SIG-M5 treated with dmso at 0.1 percent for 504 hours (cell line): Measurements from ENCODE around the gene KLHDC7B.

Experiments
- DNase-seq: peaks from one replicate; lab custom pipeline; 2025; ENCODE audit not compliant: unreplicated experiment; lab: John Stamatoyannopoulos, UW

The KLHDC7B gene

DNA sequence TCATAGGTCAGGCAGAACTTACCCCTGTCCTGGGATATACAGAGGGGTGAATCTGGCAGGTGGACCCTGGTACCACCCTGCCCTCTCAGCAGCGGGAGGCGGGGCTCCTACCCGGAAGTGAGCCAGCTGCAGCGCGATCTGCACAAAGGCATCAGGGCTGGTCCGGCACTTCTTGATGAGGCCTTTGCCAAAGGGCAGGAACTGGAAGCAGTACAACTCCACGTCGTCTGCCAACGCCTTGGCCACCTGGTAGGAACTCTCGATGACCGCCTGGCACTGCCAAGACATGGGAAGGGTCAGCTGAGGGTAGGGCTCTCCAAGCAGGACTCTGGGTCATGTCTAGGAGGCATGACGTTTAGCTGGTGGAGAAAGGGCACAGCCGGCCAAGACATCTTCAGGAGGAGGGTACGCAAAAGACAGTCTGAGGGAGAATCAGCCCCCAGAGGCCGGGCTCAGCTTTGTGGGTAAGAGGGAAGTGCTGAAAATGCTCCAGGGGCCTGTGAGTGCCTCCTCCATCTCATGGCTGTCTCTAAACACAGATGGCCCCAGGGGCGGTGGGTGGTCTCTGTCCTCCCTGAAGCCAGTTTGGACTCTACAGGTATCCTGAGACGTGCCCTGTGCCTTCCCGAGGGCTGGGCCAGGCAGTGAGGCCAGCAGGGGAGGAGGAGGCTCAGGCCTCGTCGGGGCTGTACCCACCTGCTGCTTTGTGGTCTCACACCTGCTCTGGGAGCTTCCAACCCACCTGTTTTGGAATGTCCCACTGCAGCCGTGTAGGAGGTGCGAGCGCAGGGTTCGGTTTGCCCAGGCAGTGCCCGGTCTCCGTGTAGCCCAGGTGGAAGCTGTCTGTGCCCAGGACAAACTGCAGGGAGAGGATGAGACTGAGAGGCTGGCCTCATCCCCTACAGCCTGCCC, 25.8 kb downstream of the KLHDC7B start:
- no peak for DNase-seq

DNA sequence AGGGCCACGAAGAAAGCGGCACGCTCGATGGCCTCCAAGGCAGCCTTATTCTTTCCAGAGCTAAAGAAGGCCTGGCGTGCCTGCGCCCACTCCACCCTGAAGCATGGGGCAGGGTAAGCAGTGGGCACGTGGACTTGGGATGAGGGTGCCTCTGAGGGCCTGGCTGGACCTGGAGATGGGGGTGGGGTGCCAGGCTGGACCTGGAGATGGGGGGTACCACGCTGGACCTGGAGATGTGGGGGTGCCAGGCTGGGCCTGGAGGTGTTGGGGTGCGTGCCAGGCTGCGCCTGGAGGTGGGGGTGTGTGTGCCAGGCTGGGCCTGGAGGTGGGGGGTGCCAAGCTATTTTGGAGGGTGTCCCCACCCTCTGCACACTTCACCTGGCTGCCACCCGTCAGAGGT, 27.3 kb downstream of the KLHDC7B start:
- DNase-seq: no peak

DNA sequence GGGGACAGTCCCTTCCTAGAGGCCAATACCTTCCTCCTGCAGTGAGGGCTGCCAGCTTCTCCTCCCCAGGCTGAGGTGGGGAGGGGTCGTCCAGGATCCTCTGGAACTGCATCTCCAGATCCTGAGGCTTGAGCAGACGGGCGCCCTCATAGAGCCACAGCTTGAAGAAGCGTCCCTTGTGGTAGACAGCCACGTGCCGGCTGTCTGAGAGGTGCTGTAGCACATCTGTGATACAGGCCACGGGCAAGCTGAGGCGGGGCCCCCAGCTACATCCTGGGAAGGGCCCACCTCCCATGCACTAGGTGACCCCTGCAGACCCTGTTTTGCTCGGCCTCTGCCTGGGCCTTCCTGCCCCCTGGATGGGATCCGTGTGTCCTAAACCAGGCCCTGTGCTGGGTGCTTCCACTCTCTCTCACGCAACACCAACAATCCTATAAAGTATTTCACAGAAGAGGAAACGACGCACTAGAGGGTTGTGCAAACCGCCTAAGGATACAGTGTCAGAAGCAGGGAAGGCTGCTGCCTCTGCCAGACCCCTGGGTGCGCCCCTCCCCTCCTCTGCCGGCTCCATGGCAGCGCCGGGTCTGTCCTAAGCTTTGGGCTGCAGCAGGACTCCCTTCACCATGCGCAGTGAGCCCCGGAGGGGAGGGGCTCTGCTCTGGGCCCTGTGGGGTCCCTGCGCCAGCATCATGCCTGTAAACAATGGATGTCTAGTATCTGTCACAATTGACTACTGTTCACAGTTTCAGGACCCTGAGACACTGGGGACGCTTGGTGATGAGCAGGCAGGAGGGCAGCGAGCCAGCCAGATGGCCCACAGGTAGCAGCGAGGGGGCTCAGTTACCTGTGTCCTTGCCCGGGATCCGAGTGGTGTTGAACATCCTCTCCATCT, 28.0 kb downstream of the KLHDC7B start:
- no peak for DNase-seq

DNA sequence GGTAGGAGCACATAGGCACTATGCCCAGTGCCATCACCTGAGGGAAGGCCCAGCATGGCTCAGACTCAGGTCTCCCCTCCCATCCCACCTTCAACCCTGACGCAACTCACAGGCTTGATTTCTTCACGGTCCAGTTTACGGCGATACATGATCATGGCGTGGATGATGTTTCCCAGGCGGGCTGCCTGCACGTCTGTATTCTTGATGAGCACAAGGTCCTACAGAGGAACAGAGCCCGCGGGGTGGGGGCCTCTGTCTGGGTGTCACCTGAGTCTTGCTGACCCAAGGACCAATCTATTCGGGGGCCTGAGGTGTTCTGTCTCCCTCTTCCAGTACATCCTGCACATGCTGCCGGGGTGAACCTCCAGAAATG, 28.7 kb downstream of the KLHDC7B start:
- DNase-seq: no peak

DNA sequence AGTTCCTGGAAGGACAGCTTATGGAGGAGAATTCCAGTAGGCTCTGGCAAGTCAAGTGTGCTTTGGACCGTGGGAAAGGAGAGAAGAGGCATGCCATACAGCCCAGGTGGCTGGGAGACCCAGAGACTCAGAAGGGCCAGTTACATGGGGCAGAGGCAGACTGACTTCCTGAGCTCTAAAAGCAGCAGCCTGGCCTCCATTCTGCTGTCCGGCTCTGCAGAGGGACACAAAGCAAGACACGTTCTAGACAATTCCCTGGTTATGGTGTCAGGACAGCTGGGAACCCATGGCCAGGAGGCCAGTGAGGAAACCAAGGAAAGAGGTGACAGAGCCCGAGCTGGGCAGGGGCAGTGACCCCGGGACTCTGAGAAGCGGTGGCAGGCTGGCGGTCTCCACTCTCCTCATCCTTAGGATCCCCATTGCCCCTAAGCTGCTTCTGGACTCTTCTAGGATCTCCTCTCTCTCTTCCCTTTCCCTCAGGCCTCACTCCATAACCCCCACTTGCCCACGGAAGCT, 29.8 kb downstream of the KLHDC7B start:
- no peak for DNase-seq

DNA sequence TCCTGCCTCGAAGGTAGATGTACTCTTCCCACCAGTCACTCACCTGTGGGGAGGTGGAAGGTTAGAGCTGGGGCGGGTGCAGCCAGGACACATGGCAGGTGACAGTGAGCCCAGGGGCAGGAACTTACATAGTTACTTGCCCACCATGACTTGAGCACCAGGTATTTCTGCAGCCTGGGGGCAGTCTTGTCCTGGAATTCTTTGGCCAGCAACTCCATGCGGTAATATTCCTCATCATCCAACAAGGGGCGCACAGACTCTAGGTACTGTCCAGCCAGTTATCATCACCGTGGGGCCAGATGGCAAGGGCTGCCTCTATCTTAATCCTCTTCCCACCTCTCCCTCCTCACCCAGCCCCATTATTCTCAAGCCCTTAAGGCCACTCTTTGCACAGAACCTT, 30.4 kb downstream of the KLHDC7B start:
- DNase-seq: no peak

DNA sequence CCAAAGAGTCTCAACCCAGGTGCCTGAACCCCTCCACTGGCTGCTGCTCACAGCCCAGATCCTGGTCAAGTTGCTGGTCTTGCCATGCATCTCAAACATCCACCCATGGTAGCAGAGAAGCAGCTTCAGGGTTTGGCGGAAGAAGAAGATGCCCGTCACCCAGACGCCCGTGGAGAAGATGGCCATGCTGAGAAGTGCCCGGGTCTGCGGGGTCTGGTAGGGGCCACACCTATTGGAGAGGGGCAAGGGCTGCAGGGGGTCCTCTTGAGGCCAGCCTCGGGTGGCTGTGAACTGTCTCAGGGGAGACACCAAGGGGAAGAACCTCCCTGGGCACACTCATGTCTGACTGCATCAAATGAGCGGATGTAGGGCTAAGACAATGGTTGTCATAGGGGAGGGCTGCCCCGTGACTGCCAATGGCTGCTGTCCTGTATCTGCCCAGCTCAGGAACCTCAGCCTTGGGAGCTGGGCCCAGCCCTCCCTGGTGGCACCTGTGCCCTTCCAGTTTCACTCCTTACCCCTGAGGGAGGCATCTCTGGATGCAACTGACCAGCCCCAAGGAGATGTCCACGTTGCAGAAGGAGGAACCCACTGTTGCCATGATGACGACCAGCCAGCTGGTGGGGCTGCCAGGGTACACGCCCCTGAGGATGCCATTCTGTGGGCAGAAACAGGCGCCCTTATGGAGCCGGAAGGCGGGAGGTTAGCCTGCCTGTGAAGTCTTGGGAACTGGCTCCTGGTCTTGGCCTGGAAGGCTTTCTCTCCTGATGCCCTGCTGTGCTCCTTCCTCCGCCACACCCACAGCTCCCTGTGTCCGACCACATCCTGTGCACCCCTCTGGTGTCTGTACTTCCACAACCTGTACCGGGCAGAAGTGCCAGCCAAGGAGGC, 31.4 kb downstream of the KLHDC7B start:
- DNase-seq: no peak

DNA sequence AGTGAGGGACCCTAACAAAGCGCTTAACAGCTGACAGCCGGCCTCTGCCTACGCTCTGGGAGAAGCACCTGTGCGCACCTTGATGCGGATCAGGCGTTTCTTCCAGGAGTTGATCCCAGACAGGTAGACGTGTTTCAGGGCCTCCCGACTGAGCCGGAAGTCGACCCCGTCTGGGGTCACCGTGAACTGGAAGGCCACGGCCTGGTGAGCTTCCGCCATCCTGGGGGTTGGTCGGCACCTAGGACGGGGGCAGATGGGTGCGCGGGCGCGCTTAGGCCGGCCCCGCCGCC, 31.9 kb downstream of the KLHDC7B start:
- DNase-seq: no peak

DNA sequence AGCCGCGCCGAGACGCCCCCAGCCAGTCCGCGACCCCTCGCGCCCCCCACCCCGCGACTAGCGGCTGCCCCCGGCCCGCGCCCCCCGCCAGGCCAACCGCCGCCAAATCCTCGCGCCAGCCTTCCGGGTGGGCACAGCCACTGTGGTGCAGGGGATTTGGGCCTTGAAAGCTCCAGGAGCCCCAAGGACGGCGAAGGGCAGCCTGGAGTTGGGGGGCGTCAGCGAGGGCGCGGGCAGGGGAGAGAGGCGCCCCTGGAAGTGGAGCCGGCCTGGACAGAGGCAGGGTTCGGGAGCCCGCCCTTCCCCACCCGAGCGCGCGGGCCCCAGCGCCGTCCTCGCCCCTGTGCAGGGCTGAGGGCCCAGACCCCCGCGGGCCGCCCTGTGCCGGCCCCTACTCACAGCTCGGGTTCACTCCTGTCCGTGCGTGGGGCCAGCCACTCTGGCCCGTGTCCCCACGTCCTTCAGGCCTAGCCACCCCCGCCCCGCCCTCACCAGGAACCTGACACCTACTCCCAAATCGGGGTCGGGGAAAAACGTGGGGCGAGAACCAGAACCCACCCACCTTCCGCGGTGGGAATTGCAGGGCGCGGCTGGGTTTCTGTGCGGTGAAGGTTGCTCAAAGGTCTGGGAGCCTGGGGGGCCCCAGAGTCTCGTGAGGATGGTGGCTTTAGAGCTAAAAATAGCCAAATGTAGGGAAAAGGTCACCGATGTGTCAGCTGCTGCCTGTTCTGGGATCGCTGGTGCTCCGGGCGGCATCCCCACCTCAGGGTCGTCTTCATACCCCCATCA, 32.5 kb downstream of the KLHDC7B start, which contains the start of gene CPT1B:
CPT1B (minus strand) TSS at position 441 of the 789 bp plus-strand sequence. CDS start 512 bp downstream, outside the sequence.
- no peak for DNase-seq

DNA sequence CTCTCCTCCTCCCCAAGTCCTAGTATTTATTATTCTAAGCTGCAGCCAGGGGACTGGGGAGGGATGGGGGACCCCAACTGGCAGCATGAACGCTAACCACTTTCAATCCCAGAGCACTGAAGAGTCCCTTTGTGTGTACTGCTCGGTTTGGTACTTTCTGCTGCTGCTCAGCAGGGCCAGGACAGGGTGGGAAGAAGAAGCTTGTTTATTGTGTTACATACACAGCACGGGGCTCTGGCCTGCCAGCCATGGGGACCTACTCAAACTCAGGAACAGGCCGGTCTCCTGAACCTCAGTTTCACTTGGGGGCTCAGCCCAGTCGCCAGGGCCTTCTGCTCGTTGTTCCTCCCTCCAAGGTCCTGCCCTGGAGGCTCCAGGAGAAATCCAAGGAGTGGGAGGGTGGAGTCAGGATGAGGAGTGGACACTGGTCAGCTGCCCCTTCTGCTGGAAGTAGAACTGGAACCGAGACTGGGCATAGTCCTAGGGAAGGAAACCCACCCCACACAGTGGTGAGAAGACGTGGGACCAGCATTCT, 33.1 kb downstream of the KLHDC7B start:
- DNase-seq: no peak

DNA sequence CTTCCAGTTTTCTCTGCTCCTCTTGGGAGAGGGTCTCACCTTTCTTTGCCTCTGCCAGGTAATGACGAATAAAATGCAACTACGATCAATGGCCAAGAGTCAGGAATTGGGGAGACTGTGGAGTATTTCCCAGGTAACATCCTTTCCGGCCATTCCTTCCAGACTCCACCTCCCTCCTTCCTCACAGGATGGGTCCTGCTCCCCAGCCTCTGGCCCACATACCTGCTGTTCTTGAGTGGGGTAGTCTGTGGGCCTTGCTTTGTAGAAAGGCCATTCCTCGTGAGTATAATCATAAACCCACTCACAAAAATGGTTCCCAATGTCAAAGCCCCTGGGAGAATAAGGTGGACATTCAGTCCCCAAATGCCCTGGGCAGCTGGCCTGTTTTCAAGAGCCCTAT, 34.1 kb downstream of the KLHDC7B start:
- DNase-seq: no peak

DNA sequence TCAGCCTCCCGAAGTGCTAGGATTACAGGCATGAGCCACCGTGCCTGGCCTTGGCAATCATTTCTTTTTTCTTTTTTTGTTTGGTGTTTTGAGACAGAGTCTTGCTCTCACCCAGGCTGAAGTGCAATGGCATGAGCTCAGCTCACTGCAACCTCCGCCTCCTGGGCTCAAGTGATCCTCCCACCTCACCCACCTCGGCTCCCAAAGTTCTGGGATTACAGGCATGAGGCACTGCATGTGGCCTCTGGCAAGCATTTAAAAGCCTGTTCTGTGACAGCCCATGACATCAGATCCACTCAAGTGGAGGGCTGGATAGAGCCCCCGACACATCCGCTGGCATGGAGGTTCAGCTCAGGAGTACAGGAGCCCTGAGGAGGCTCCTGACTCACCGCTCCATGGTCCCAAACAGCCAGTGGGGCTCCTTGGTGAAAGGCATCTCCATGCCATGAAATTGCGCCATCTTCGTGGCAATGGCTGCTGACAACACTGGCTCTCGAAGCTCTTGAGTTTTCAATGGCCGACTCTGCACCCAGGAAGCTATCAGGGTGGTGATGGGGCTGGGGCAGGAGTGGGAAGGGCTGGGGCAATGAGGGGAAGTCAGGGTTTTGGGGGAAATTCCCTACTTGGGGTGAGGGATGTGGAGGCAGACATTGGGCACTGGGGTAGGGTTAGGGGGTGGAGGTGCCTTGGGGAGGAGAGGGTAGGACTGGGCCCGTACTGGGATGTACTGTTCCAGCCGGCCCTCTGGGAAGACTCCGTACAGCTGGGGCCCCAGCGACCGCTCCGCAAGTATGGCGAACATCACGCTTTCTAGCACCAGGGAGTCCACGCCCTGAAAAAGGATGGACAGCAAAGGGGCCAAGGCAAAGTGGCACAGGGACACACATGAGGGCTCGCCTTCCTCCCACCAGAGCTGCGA, 35.6 kb downstream of the KLHDC7B start:
- no peak for DNase-seq

DNA sequence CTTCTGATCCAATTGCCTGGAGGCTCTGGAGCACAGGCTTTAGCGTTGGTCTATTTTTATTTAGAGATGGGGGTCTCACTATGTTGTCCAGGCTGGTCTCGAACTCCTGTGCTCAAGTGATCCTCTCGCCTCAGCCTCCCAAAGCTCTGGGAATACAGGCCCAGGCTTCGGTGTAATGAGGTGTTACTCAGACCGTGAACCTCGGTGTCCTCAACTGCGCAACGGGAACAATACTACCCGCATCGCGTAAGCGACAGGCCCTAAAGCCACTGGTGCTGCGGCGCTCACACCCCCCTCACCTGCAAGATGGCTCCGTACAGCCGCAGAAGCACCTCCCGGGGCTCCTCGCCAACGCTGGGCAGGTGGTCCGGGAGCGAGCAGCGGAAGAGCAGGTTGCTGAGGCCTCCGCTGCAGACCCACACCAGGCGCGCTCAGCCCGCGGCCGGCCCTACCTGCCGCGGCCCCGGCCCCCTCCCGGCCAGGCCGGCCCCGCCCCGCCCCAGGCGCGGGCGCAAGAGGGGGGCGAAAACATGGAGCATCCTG, 36.3 kb downstream of the KLHDC7B start:
- DNase-seq: no peak

DNA sequence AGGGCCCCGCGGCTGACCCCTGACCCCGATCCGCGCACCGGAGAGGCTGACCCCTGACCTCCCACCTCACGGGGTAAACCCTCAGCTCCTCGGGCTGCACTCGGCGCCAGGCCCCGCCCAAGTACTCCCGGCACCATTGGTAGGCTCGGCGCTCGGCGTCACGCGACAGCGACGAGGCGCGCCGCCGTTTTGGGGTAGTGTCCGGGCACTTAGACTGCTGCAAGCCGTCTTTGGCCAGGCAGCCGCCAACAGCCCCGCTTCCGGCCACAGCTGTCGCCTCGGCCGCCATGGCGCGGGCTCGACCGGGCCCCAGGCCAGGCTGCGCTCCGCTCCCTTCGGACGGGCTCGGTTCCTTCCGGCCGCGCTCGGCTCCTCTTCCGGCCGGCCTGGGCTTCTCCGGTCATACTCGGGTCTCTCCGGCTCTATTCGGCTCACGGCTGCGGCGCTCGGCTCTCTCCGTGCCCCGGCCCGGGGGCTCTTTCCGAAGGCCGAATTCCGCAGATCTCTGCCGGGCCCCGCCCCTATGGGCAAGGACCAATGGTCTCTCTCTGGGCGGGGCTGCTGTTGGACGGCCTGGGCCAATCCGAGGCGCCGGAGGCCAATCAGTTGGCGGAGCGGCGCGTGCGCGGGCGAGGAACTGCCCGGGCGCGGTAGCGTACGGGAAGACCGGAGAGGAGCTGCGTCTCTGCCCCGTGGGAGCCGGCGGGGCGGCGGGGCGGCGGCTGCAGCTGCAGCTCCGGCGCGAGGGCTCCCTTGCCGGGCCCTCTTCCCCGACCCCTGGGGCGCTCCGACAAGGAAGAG, 37.0 kb downstream of the KLHDC7B start, which contains the start of gene CHKB:
CHKB (minus strand) TSS at position 357 of the 801 bp plus-strand sequence; CDS start at position 289, 68 bp downstream.
- peak; percentile 97 for DNase-seq

DNA sequence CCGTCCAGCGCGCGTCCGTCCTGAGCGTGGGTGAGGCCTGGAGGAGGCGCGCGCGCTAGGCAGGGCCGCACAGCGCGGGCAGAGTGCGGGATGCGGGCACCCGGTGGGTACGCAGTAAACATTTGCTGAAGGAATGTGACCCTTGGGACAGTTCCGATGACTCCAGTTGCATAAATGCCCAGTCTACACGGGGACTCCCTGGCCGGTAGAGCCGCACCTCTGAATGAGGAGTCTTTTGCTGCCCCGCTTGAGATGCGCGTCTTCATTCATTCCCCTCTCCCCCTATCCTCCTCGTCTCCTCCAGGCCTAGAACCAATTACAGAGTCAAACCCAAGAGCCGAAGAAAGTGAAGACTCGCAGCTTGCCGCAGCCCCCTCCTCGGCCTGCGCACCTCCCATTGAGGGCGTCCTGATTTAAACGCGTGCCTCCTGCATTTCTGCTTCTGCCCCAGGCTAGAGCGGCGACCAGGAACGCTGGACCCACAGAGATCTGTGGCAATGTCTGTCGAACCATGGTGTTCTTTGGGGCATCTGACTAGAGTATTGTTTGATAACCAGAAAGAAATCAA, 37.7 kb downstream of the KLHDC7B start:
- no peak for DNase-seq

DNA sequence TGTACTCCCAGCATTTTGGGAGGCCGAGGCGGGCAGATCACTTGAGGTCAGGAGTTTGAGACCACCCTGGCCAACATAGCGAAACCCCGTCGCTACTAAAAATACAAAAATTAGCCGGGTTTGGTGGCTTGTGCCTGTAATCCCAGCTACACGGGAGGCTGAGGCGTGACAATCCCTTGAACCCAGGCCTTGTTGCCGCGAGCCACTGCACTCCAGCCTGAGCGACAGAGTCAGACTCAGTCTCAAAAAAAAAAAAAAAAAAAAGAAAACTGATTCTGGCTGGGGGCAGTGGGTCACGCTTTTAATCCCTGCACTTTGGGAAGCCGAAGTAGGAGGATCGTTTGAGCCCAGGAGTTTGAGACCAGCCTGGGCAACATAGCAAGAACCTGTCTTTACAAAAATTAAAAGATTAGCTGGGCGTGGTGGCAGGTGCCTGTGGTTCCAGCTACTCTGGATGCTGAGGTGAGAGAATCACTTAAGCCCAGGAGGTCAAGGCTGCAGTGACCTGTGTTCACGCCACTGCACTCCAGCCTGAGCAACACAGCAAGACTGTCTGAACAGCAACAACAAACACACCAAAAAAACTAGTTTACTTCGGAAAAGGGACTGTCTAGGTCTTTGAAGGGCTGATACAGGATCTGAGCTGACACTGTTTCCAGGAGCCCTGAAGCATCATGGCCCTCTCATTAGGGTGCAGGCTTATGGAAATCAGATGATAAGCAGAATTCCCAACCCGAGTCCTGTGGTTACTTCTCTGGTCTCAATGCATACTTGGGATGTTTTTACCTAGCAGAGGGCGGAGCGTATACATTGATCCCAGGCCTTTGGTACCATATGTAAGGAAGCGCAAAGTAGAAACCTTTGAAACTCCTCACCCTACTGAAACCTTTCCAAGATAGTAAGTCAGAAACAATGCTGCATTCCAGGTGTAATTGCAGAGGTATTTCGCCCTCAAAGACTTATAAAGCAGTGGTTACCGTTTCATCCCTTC, 38.7 kb downstream of the KLHDC7B start:
- DNase-seq: no peak
